NCI-H187 treated with DMSO at 0.1 percent for 48 hours (cell line): ENCODE results near the gene IGFBPL1.
"Not testable (repeated sequence)": the region's sequence is repeated elsewhere in the genome, so short reads cannot be mapped to it uniquely, and the experiment has no call there.

Experiments
- DNase-seq: peaks from one replicate; lab custom pipeline; 2025; lab: John Stamatoyannopoulos, UW

IGFBPL1 gene

GRCh38 chr9:38431116-38431515, 6.9 kb upstream of the IGFBPL1 start:
- no peak for DNase-seq

- DNase-seq: no peak
Observed at GRCh38 chr9:38428062-38428461, 3.8 kb upstream of the IGFBPL1 start.

- no peak for DNase-seq
Observed at GRCh38 chr9:38424918-38425317, 664 bp upstream of the IGFBPL1 start.

GRCh38 chr9:38423273-38423972, 831 bp downstream of the IGFBPL1 start:
- no peak for DNase-seq

GRCh38 chr9:38422555-38423260, 1.5 kb downstream of the IGFBPL1 start:
- DNase-seq: no peak

GRCh38 chr9:38421498-38422211, 2.6 kb downstream of the IGFBPL1 start:
- no peak for DNase-seq

GRCh38 chr9:38419181-38419580, 5.1 kb downstream of the IGFBPL1 start:
- no peak for DNase-seq

GRCh38 chr9:38418366-38418765, 5.9 kb downstream of the IGFBPL1 start:
- no peak for DNase-seq

- DNase-seq: no peak
Observed at GRCh38 chr9:38417003-38417945, 7.0 kb downstream of the IGFBPL1 start.

GRCh38 chr9:38416461-38416860, 7.8 kb downstream of the IGFBPL1 start:
- DNase-seq: no peak

GRCh38 chr9:38415856-38416255, 8.4 kb downstream of the IGFBPL1 start:
- DNase-seq: no peak

- DNase-seq: no peak
Observed at GRCh38 chr9:38414040-38414723, 10.1 kb downstream of the IGFBPL1 start.

GRCh38 chr9:38413283-38413682, 11.0 kb downstream of the IGFBPL1 start:
- no peak for DNase-seq

GRCh38 chr9:38412751-38413150, 11.5 kb downstream of the IGFBPL1 start:
- DNase-seq: no peak

GRCh38 chr9:38408719-38409118, 15.5 kb downstream of the IGFBPL1 start:
- no peak for DNase-seq

GRCh38 chr9:38406476-38407186, 17.6 kb downstream of the IGFBPL1 start:
- no peak for DNase-seq

- DNase-seq: no peak
Observed at GRCh38 chr9:38405785-38406184, 18.5 kb downstream of the IGFBPL1 start.

GRCh38 chr9:38404314-38404713, 19.9 kb downstream of the IGFBPL1 start:
- no peak for DNase-seq

- DNase-seq: no peak
Observed at GRCh38 chr9:38401994-38402393, 22.3 kb downstream of the IGFBPL1 start.

- not testable (repeated sequence) for DNase-seq
Observed at GRCh38 chr9:38399191-38399590, 25.1 kb downstream of the IGFBPL1 start.

- no peak for DNase-seq
Observed at GRCh38 chr9:38396371-38396671, 27.9 kb downstream of the IGFBPL1 start.
